Spleen (tissue), 11 donors: ENCODE data around the gene DYNC2I2. TPM values are rescaled to one million over a fixed set of nuclear protein-coding genes. Genes with fewer than 3 reads are reported as not detected.

Experiments used
- DNase-seq: peaks from one replicate; pipeline ENCODE4 v3.0.0-alpha.2; 2020
- H3K27ac ChIP-seq, 8 donors: fragments of 200-600 bp; sonication (generic) in 7 of 8; 1 replicate in 4 of 8; 2 replicates in 4 of 8; pipeline versions ENCODE4 v1.5.0 to v1.8.0; 2016 to 2021; ENCODE audit warnings: inconsistent platforms in 4 of 8, mild to moderate bottlenecking in 4 of 8, moderate library complexity in 1 of 8
- H3K27me3 ChIP-seq, 7 donors: fragments of 200-600 bp; sonication (generic) in 6 of 7; replicated peaks in 1 of 7; 1 replicate in 4 of 7; 2 replicates in 3 of 7; pipeline versions ENCODE4 v1.5.0 to v1.8.0; 2016 to 2021; ENCODE audit warnings: inconsistent platforms in 3 of 7, mild to moderate bottlenecking in 1 of 7
- H3K36me3 ChIP-seq, 6 donors: fragments of 200-600 bp; sonication (generic) in 5 of 6; 1 replicate in 4 of 6; 2 replicates in 2 of 6; pipeline versions ENCODE4 v1.5.0 to v1.8.0; 2016 to 2021; ENCODE audit warnings: inconsistent platforms in 2 of 6
- H3K4me1 ChIP-seq, 6 donors: fragments of 200-600 bp; sonication (generic) in 5 of 6; 1 replicate in 3 of 6; 2 replicates in 3 of 6; pipeline versions ENCODE4 v1.5.0 to v1.8.0; 2016 to 2021; ENCODE audit warnings: inconsistent platforms in 3 of 6
- H3K4me3 ChIP-seq, 8 donors: fragments of 200-600 bp; sonication (generic) in 7 of 8; 1 replicate in 4 of 8; 2 replicates in 4 of 8; pipeline versions ENCODE4 v1.5.0 to v1.8.0; 2016 to 2021; ENCODE audit warnings: inconsistent platforms in 4 of 8, mild to moderate bottlenecking in 4 of 8, moderate library complexity in 2 of 8
- H3K9me3 ChIP-seq, 8 donors: fragments of 200-600 bp; sonication (generic) in 7 of 8; 1 replicate in 4 of 8; 2 replicates in 4 of 8; pipeline versions ENCODE4 v1.5.0 to v1.8.0; 2016 to 2021; ENCODE audit warnings: inconsistent platforms in 4 of 8
- POLR2A ChIP-seq, 3 donors: fragments of 450-650 bp; IDR thresholded peaks; one replicate each; pipeline ENCODE4 v1.5.1; 2017; ENCODE audit warnings: antibody characterized with exemption in 3 of 3, mild to moderate bottlenecking in 1 of 3
- POLR2AphosphoS5 ChIP-seq, 3 donors: sonication (generic); formaldehyde crosslinking; IDR thresholded peaks; one replicate each; pipeline ENCODE4 v1.5.1; 2017; ENCODE audit warnings: antibody characterized with exemption in 3 of 3
- WGBS, 5 donors: extraction: QIAGEN DNeasy Blood & Tissue Kit in 3 of 5; methylation state at CpG; one replicate each; pipeline versions ENCODE4 v1.1.5 to v1.1.7; 2013 to 2018; 5-methylcytosine and 5-hydroxymethylcytosine counted together
- intact Hi-C: fragments of 100-400 bp; cut with DNase I; formaldehyde crosslinking; loops from one replicate; pipeline ENCODE4 v1.15.0; 2023; ENCODE audit warnings: low total_unique reads
- polyA plus RNA-seq, 3 donors: library from polyadenylated mRNA; stranded (reverse); fragments of 200-250 nt; gene quantifications; one replicate each; pipeline ENCODE4 v1.2.1, GENCODE V29; 2013
- total RNA-seq, 7 donors: library from RNA; depleted of rRNA in 3 of 7; stranded (reverse); fragments of >200 nt in 3 of 7; fragmentation: NEBNext Ultra II Directional in 4 of 7; extraction: Animal tissue kit (Norgen Biotek cat#: 25700) in 4 of 7; gene quantifications; one replicate each; pipeline versions ENCODE4 v1.1.0 to v1.2.1, GENCODE V29; 2016 to 2021
- TF ChIP-seq, protein P1 (sequence below), 11 experiments: fragments of 200-600 bp in 7 of 11; fragments of 450-650 bp in 4 of 11; sonication (generic) in 4 of 11; IDR thresholded peaks in 8 of 11; conservative IDR thresholded peaks in 3 of 11; 1 replicate in 7 of 11; 2 replicates in 4 of 11; pipeline versions ENCODE4 v1.4.0 to v1.8.0; 2016 to 2021; ENCODE audit warnings: antibody characterized with exemption in 11 of 11, inconsistent platforms in 4 of 11, mild to moderate bottlenecking in 1 of 11
- donor health status: healthy with polysubstance abuse.
- donor health status: DM: no; HTN: no; CAD: no; lungs with moderate emphysema.
- donor health status: DM: no; HTN: no; CAD: no.
- donor health status: Bipolar disorder and iron deficiency.
- donor health status: healthy.
- donor health status: DM: no; HTN: no; CAD: no.
- donor health status: DM: yes; HTN: yes; CAD: no.

DYNC2I2 gene
- total and polyA plus RNA-seq, 10 donors: 19.0 to 61.6 (median 29.2) TPM

DNA sequence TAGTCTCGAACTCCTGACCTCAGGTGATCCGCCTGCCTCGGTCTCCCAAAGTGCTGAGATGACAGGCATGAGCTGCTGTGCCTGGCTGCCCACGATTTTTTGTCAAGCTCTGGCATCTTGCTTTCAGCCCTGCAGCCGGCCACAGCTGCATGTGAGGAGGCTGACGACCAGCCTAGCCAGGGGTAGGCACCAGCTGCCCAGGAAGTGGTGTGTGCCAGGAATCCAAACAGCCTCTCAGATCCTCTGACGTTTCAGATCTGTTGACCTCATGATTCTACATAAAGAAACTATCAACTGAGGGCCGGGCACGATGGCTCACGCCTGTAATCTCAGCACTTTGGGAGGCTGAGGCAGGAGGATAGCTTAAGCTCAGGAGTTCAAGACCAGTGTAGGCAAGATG, 19.0 kb downstream of the DYNC2I2 start:
- Histone ChIP-seq H3K4me3 (no peak overlapping the region), H3K4me1 (peaks cover 0 to 43% (median 26%) of the 10 kb centered on the region in 6 donors), H3K36me3 (peaks cover 3 to 82% (median 23%) of the 10 kb centered on the region in 6 donors), H3K27ac (peak overlapping the region in 4 of 8 donors; percentile 78 to 85 (median 84)), H3K9me3 (no peaks in the 10 kb centered on the region), H3K27me3 (no peaks in the 10 kb centered on the region)
- no peak for DNase-seq
- intact Hi-C loops: no loop called here
- TF ChIP-seq, protein P1, sequence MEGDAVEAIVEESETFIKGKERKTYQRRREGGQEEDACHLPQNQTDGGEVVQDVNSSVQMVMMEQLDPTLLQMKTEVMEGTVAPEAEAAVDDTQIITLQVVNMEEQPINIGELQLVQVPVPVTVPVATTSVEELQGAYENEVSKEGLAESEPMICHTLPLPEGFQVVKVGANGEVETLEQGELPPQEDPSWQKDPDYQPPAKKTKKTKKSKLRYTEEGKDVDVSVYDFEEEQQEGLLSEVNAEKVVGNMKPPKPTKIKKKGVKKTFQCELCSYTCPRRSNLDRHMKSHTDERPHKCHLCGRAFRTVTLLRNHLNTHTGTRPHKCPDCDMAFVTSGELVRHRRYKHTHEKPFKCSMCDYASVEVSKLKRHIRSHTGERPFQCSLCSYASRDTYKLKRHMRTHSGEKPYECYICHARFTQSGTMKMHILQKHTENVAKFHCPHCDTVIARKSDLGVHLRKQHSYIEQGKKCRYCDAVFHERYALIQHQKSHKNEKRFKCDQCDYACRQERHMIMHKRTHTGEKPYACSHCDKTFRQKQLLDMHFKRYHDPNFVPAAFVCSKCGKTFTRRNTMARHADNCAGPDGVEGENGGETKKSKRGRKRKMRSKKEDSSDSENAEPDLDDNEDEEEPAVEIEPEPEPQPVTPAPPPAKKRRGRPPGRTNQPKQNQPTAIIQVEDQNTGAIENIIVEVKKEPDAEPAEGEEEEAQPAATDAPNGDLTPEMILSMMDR (IDR thresholded peaks at IDR 0.05 in 8 of 11, conservative IDR thresholded peaks at IDR 0.05 in 3 of 11): no peak
- TF ChIP-seq POLR2AphosphoS5 (IDR thresholded peaks at IDR 0.05) (peak in 1 of 3 donors; percentile 30), POLR2A (IDR thresholded peaks at IDR 0.05) (no peak)
- WGBS, 5 donors: 55 to 69% (median 67%) methylated on average over 9 to 10 of the region's 10 CpGs

DNA sequence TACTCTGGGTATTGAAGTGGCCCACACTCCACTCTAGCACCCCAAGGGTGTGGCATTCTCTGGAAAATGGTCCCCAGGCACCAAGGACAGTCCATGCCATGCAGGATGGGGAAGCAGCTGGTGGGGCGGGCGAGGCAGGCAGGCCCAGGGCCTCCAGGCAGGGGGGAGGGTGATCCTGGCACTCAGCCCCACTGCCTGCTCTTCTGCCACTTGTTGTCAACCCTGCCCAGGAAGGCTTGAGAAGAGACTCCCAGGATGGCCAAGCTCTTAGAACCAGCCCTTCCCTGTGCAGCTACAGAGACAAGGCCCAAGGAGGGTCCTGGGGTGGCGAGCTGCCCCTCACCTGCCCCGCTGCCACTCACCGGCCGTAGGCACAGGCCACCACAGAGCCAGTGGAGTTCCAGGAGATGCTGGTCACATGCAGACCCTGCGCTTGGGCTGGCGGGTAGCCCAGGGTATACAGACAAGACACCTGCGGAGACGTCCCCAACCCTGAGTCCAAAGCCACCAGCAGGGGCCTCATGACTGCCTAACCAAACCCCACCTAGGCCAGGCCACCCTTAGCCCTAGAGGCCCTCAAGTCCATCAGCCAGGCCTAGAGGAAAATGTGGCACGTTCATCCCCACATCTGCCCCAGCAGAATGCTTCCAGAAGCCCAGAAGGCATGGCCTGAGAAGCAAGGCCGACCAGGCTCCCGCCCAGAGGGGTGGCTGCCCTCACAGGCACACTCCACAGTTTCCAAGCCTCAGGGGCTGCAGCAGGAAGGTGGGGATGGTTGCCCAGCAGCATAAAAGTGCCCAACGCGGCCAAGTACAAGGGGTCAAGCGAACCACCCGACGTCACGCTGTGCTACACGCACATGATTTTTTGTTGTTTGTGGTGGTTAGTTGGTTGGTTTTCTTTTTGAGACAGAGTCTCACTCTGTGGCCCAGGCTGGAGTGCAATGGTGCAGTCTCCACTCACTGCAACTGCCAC, 19.8 kb downstream of the DYNC2I2 start:
- DNase-seq: peak; percentile 84
- H3K9me3 ChIP-seq: no peaks in the 10 kb centered on the region
- TF ChIP-seq, protein P1 (IDR thresholded peaks at IDR 0.05 in 8 of 11, conservative IDR thresholded peaks at IDR 0.05 in 3 of 11): no peak
- TF ChIP-seq POLR2AphosphoS5 (IDR thresholded peaks at IDR 0.05): peak; percentile 74 to 82 (median 78)
- TF ChIP-seq POLR2A (IDR thresholded peaks at IDR 0.05): no peak
- no peak overlapping the region for H3K4me3 ChIP-seq
- 75 to 90% (median 85%) methylated on average over 11 to 20 of the region's 20 CpGs for WGBS, 5 donors
- intact Hi-C loops: no loop called here
- H3K4me1 ChIP-seq: peaks cover 0 to 40% (median 25%) of the 10 kb centered on the region in 6 donors
- H3K27ac ChIP-seq: peak overlapping the region; percentile 29 to 85 (median 78)
- H3K36me3 ChIP-seq: peaks cover 3 to 90% (median 31%) of the 10 kb centered on the region in 6 donors
- no peaks in the 10 kb centered on the region for H3K27me3 ChIP-seq

DNA sequence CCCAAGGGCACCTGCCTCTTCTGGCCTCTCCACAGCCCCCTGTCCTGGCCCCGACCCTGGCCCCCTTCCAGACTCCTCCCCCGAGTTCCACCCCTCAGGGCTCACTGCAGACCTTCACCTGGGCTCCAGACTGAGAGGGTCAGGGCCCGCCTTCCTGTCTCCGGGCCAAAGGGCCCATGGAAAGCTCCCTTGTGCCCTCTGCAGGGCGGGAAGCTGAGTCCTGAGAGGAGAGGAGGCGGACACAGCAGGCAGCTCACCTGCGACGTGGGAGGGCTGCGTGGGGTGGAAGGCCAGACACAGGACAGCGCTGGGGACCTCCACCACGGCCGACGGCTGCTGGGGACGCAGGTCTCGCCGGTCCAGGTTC, 20.6 kb downstream of the DYNC2I2 start:
- no peaks in the 10 kb centered on the region for H3K27me3 ChIP-seq
- peaks cover 0 to 40% (median 25%) of the 10 kb centered on the region in 6 donors for H3K4me1 ChIP-seq
- H3K27ac ChIP-seq: peak overlapping the region; percentile 29 to 85 (median 78)
- intact Hi-C loops: no loop called here
- H3K4me3 ChIP-seq: peak overlapping the region in 1 of 8 donors; percentile 14
- 66 to 83% (median 76%) methylated on average over 11 to 16 of the region's 16 CpGs for WGBS, 5 donors
- no peak for DNase-seq
- peaks cover 3 to 99% (median 40%) of the 10 kb centered on the region in 6 donors for H3K36me3 ChIP-seq
- TF ChIP-seq, protein P1 (IDR thresholded peaks at IDR 0.05 in 8 of 11, conservative IDR thresholded peaks at IDR 0.05 in 3 of 11): no peak
- TF ChIP-seq POLR2AphosphoS5 (IDR thresholded peaks at IDR 0.05): no peak
- TF ChIP-seq POLR2A (IDR thresholded peaks at IDR 0.05): no peak
- H3K9me3 ChIP-seq: no peaks in the 10 kb centered on the region
